NT2/D1 (cell line): ENCODE results near the gene SNX9.

Source experiments
- SUZ12 ChIP-seq: IDR thresholded peaks from 2 replicates; pipeline ENCODE4 v1.6.1; 2011; ENCODE audit not compliant: insufficient read length, insufficient read depth; ENCODE audit errors: extremely low read depth
- YY1 ChIP-seq: IDR thresholded peaks from 2 replicates; pipeline ENCODE4 v1.6.1; 2011; ENCODE audit not compliant: insufficient read length, insufficient read depth
- ZNF274 ChIP-seq: IDR thresholded peaks from 2 replicates; pipeline ENCODE4 v1.6.1; 2011; ENCODE audit warnings: mild to moderate bottlenecking, low read depth, low read length

- no peak for TF ChIP-seq ZNF274
- no peak for TF ChIP-seq SUZ12
- TF ChIP-seq YY1: no peak
These were observed 43.1 kb upstream of the SNX9 start for GRCh38 chr6:157779705-157780604.
